ENCODE data around the gene LYL1. TPM values are rescaled to one million over a fixed set of nuclear protein-coding genes. Genes with fewer than 3 reads are reported as not detected.

The LYL1 gene
- total and polyA plus RNA-seq, 2 of the 13 experiments (the other 11 are each of a cell fraction or from before 2014, with no cell fraction given) = 0.75 to 0.92 TPM

- no peak for TF ChIP-seq PBX2 (CRISPR knock-in tag; IDR thresholded peaks at IDR 0.05)
- TF ChIP-seq ZNF335 (CRISPR knock-in tag; IDR thresholded peaks at IDR 0.05) = peak; percentile 74; the same call in 1 of the 2 replicates
- TF ChIP-seq MXD1 (CRISPR knock-in tag; IDR thresholded peaks at IDR 0.05) = peak; percentile 99; the same call in 1 of the 2 replicates
- TF ChIP-seq ZNF556 (CRISPR knock-in tag; IDR thresholded peaks at IDR 0.05; ENCODE audit: borderline replicate concordance) = peak; percentile 82; the same call in 1 of the 2 replicates
- no peak for TF ChIP-seq ZMAT3 (CRISPR knock-in tag; conservative IDR thresholded peaks at IDR 0.05)
- no peak for TF ChIP-seq EP300 (IDR thresholded peaks at IDR 0.05; ENCODE audit: low read depth in 2 of 2, low read length in 2 of 2)
- no peak; the same call in 1 of the 2 replicates for TF ChIP-seq EP300 (CRISPR knock-in tag; IDR thresholded peaks at IDR 0.05; ENCODE audit: borderline replicate concordance)
- TF ChIP-seq MXD4 (CRISPR knock-in tag; IDR thresholded peaks at IDR 0.05) = peak; percentile 98
- no peak for TF ChIP-seq ZNF407 (CRISPR knock-in tag; IDR thresholded peaks at IDR 0.05; ENCODE audit: not compliant biosample characterization)
- TF ChIP-seq ZFAT (CRISPR knock-in tag; conservative IDR thresholded peaks at IDR 0.05) = no peak
- TF ChIP-seq GATAD1 (CRISPR knock-in tag; IDR thresholded peaks at IDR 0.05) = peak; percentile 100
- TF ChIP-seq ZFP91 (CRISPR knock-in tag; IDR thresholded peaks at IDR 0.05; ENCODE audit: borderline replicate concordance) = peak; percentile 91
- TF ChIP-seq MTF2 (CRISPR knock-in tag; IDR thresholded peaks at IDR 0.05; ENCODE audit: borderline replicate concordance) = 0 out of 2 replicates have a peak, but pooled peaks have one; percentile 15
- TF ChIP-seq SIN3A (IDR thresholded peaks at IDR 0.05; ENCODE audit: borderline replicate concordance, low read depth, low read length) = peak; percentile 97
Observed at GRCh38 chr19:13116282-13117175, 13.9 kb upstream of the LYL1 start, which contains the start of gene TRMT1 (continued).
